Peyer's patch (tissue), 4 donors: Measurements from ENCODE around the gene ZFP64.
"Not testable (repeated sequence)": the region's sequence is repeated elsewhere in the genome, so short reads cannot be mapped to it uniquely, and the experiment has no call there.

Source experiments
- POLR2A ChIP-seq, 2 donors: fragments of 450-650 bp; IDR thresholded peaks; one replicate each; pipeline ENCODE4 v1.5.1; 2017; ENCODE audit warnings: antibody characterized with exemption in 2 of 2, mild to moderate bottlenecking in 2 of 2, moderate library complexity in 2 of 2
- TF ChIP-seq, protein P1 (sequence below), 6 experiments: fragments of 450-650 bp in 4 of 6; fragments of 200-600 bp in 2 of 6; sonication (generic) in 1 of 6; IDR thresholded peaks; one replicate each; pipeline ENCODE4 v1.5.1; 2017 to 2019; ENCODE audit warnings: antibody characterized with exemption in 6 of 6, mild to moderate bottlenecking in 3 of 6, moderate library complexity in 1 of 6

DNA sequence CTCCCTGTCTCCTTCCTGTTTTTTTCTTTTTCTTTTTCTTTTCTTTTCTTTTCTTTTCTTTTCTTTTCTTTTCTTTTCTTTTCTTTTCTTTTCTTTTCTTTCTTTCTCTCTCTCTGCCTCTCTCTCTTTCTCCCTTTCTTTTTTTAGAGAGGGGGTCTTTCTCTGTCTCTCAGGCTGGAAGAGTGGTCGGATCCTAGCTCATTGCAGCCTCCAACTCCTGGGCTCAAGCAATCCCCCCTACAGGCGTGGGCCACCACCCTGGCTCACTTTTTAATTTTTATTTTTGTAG is 1.1 kb upstream of the ZFP64 start:
- TF ChIP-seq, protein P1, sequence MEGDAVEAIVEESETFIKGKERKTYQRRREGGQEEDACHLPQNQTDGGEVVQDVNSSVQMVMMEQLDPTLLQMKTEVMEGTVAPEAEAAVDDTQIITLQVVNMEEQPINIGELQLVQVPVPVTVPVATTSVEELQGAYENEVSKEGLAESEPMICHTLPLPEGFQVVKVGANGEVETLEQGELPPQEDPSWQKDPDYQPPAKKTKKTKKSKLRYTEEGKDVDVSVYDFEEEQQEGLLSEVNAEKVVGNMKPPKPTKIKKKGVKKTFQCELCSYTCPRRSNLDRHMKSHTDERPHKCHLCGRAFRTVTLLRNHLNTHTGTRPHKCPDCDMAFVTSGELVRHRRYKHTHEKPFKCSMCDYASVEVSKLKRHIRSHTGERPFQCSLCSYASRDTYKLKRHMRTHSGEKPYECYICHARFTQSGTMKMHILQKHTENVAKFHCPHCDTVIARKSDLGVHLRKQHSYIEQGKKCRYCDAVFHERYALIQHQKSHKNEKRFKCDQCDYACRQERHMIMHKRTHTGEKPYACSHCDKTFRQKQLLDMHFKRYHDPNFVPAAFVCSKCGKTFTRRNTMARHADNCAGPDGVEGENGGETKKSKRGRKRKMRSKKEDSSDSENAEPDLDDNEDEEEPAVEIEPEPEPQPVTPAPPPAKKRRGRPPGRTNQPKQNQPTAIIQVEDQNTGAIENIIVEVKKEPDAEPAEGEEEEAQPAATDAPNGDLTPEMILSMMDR (IDR thresholded peaks at IDR 0.05): not testable (repeated sequence)
- TF ChIP-seq POLR2A (IDR thresholded peaks at IDR 0.05): not testable (repeated sequence)
